Testis (tissue), 3 donors: Measurements from ENCODE around the gene FCN3. TPM values are rescaled to one million over a fixed set of nuclear protein-coding genes. Genes with fewer than 3 reads are reported as not detected.

Experiments used
- DNase-seq: peaks from one replicate; pipeline ENCODE4 v3.0.0-alpha.2; 2019
- H3K27ac ChIP-seq, 2 donors: fragments of 200-600 bp; sonication (generic); one replicate each; pipeline ENCODE4 v1.5.1; 2019
- H3K27me3 ChIP-seq: fragments of 200-600 bp; sonication (generic); one replicate; pipeline ENCODE4 v1.5.1; 2019
- H3K36me3 ChIP-seq: fragments of 200-600 bp; sonication (generic); one replicate; pipeline ENCODE4 v1.5.1; 2017; ENCODE audit warnings: low read depth; ENCODE audit errors: missing control alignments
- H3K4me1 ChIP-seq: fragments of 200-600 bp; sonication (generic); one replicate; pipeline ENCODE4 v1.5.1; 2019
- H3K4me3 ChIP-seq, 2 donors: fragments of 200-600 bp; sonication (generic); one replicate each; pipeline ENCODE4 v1.5.1; 2017 to 2019
- H3K9me3 ChIP-seq: fragments of 200-600 bp; sonication (generic); one replicate; pipeline ENCODE4 v1.5.1; 2017
- CTCF ChIP-seq, 3 experiments: fragments of 450-650 bp in 2 of 3; fragments of 200-600 bp in 1 of 3; sonication (generic) in 1 of 3; IDR thresholded peaks; one replicate each; pipeline ENCODE4 v1.5.1; 2016 to 2019; ENCODE audit warnings: antibody characterized with exemption in 3 of 3, mild to moderate bottlenecking in 2 of 3, moderate library complexity in 1 of 3
- POLR2A ChIP-seq: fragments of 450-650 bp; IDR thresholded peaks from one replicate; pipeline ENCODE4 v1.6.1; 2017; ENCODE audit warnings: antibody characterized with exemption, mild to moderate bottlenecking, moderate library complexity
- WGBS, 2 donors: methylation state at CpG; one replicate each; pipeline ENCODE4 v1.1.5; 2018; 5-methylcytosine and 5-hydroxymethylcytosine counted together
- intact Hi-C: fragments of 100-400 bp; cut with DNase I; formaldehyde crosslinking; loops from one replicate; pipeline ENCODE4 v1.15.1; 2023; ENCODE audit warnings: low total_unique reads
- polyA plus RNA-seq: library from polyadenylated mRNA; stranded (reverse); fragments of 350-450 nt; fragmentation: Illumina TruSeq; extraction: RNeasy Lipid Tissue Mini Kit (QIAGEN cat#74804); gene quantifications from one replicate; pipeline ENCODE4 v1.2.3, GENCODE V29; 2014; ENCODE audit warnings: low read depth, low replicate concordance; ENCODE audit not compliant: insufficient read depth
- total RNA-seq, 2 donors: library from RNA; depleted of rRNA; stranded (reverse); fragments of >200 nt; gene quantifications; one replicate each; pipeline ENCODE4 v1.2.3, GENCODE V29; 2016

The FCN3 gene
- total and polyA plus RNA-seq, 3 donors from 2014 or later = 0.54 to 6.9 (median 3.6) TPM

- intact Hi-C loops = no loop called here
- no peak for DNase-seq
- peaks cover 23% of the 10 kb centered on the region for H3K4me1 ChIP-seq
Observed at GRCh38 chr1:27400082-27400962, 25.7 kb upstream of the FCN3 start.

DNA sequence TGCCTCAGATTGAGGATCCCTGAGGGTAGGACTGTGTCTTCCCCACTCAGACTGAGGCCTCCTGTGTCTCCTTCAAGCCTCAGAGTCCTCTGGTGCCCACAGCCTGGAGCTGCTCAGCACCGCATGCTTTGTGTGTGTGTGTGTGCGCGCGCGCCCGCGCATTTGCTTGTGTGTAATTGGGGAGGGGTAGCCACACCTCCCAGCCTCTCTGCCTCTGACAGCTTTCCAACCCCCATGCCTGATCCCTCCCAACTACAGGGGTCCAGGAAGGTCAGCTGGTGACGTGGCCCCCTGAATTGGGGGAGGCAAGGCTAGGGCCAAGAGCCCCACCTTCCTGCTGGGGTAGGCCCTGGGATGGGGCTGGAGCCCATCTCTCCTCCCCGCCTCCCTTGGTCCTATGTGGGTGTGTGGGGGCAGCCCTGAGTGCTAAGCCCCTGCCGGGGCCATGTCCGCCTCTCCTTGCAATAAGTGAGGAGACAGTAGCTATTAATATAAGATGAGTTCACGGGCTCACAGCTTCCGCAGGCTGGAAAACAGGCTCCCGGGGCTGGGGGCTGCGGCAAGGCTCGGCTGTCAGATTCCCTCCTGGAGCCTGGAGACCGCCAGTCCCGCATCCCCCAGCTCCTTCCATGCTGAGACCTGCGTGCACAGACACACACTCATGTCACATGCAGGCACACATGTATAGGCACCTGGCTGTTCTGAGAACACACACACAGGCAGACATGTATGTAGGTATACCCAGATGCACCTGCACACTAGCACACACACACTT is 24.8 kb upstream of the FCN3 start:
- Histone ChIP-seq H3K27ac (no peak overlapping the region), H3K27me3 (no peaks in the 10 kb centered on the region), H3K36me3 (no peaks in the 10 kb centered on the region), H3K4me3 (no peak overlapping the region), H3K9me3 (no peaks in the 10 kb centered on the region), H3K4me1 (peaks cover 24% of the 10 kb centered on the region)
- 54 to 59% methylated on average over 6 to 19 of the region's 19 CpGs for WGBS, 2 donors
- TF ChIP-seq CTCF (IDR thresholded peaks at IDR 0.05) (no peak), POLR2A (no peak)
- intact Hi-C loops = loop anchor here (10.0 kb wide), 1 partner anchor 205 kb away; the partner anchor contains the start of gene AHDC1
- DNase-seq = no peak

More at GRCh38 chr1:27400082-27400962, 25.7 kb upstream of the FCN3 start:
- TF ChIP-seq CTCF (IDR thresholded peaks at IDR 0.05) (no peak), POLR2A (no peak)
- Histone ChIP-seq H3K9me3 (no peaks in the 10 kb centered on the region), H3K4me3 (no peak overlapping the region), H3K27me3 (no peaks in the 10 kb centered on the region), H3K36me3 (no peaks in the 10 kb centered on the region), H3K27ac (no peak overlapping the region)
- 49 to 64% methylated on average over 12 to 13 of the region's 13 CpGs for whole genome bisulfite sequencing, 2 donors

GRCh38 chr1:27398405-27399149 is 24.0 kb upstream of the FCN3 start:
- no peak for DNase-seq
- intact Hi-C loops = loop anchor here (10.0 kb wide), 1 partner anchor 206 kb away; the partner anchor contains the start of gene AHDC1
- Histone ChIP-seq H3K4me1 (peaks cover 21% of the 10 kb centered on the region), H3K27ac (no peak overlapping the region), H3K9me3 (no peaks in the 10 kb centered on the region), H3K36me3 (no peaks in the 10 kb centered on the region), H3K4me3 (no peak overlapping the region), H3K27me3 (no peaks in the 10 kb centered on the region)
- 63 to 89% methylated on average over 1 to 4 of the region's 4 CpGs for WGBS, 2 donors
- TF ChIP-seq POLR2A (no peak), CTCF (IDR thresholded peaks at IDR 0.05) (no peak)

DNA sequence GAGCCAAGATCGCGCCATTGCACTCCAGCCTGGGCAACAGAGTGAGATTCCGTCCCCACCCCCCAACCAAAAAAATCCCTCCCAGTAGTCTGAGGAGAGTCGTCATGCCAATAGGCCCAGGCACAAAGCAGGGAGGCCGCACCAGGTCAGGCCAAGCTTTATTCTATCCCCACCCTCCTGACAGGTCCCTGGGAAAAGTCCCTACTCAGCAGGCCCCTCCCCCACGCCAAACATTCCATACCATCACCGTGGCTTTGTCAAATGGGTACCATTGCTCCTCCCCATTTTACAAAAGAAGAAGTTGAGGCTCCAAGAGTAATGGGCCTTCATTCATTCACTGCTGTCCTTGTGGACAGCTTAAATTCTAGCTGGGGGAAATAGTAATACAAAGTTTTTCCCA is 23.1 kb upstream of the FCN3 start:
- no peaks in the 10 kb centered on the region for H3K27me3 ChIP-seq
- DNase-seq = no peak
- no peak overlapping the region for H3K4me3 ChIP-seq
- no peaks in the 10 kb centered on the region for H3K36me3 ChIP-seq
- no peaks in the 10 kb centered on the region for H3K9me3 ChIP-seq
- WGBS, 2 donors = 81 to 85% methylated on average over 7 of the region's 7 CpGs
- TF ChIP-seq POLR2A (no peak), CTCF (IDR thresholded peaks at IDR 0.05) (no peak)
- H3K27ac ChIP-seq = no peak overlapping the region
- intact Hi-C loops = loop anchor here (10.0 kb wide), 1 partner anchor 207 kb away; the partner anchor contains the start of gene AHDC1
- peaks cover 13% of the 10 kb centered on the region for H3K4me1 ChIP-seq
